ENCODE results near the gene OR6B2. TPM values are rescaled to one million over a fixed set of nuclear protein-coding genes. Genes with fewer than 3 reads are reported as not detected.

The OR6B2 gene
- total RNA-seq, 1 donor from 2014 or later: not detected

Other genes starting within 250 kb of the OR6B2 start
- gene NDUFA10, start 5.1 kb downstream of the OR6B2 start, total RNA-seq: 99.9 and 147 TPM in 2 replicates
- gene OR6B3, start 23.1 kb upstream of the OR6B2 start, total RNA-seq: not detected in 2 replicates
- gene COPS9, start 105.9 kb upstream of the OR6B2 start, total RNA-seq: 61.7 and 98.9 TPM in 2 replicates
- gene OTOS, start 110.2 kb upstream of the OR6B2 start, total RNA-seq: not detected in 2 replicates

Data from dermis blood vessel endothelial cell (primary cell).